ENCODE data around the gene CNPY3.

Gene CNPY3

DNA sequence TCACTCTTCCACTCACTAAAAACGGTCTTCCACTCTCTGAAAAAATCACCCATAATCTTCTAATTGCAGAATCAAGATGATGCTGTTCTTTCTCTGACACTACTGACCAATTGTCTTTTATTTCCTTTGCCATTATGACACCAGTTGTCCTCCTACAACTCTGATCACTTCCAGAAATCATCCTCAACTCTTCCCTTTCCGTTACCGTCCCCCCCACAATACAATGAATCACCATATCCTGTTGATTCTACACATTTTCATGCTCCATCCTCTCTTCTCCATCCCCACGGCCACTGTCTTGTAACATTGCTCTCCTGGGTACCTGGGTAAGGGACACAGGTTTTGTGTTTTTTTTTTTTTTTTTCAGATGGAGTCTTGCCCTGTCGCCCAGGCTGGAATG is 52.6 kb downstream of the CNPY3 start:
- DNase-seq (ENCODE audit: low read depth, low spot score), result no peak

DNA sequence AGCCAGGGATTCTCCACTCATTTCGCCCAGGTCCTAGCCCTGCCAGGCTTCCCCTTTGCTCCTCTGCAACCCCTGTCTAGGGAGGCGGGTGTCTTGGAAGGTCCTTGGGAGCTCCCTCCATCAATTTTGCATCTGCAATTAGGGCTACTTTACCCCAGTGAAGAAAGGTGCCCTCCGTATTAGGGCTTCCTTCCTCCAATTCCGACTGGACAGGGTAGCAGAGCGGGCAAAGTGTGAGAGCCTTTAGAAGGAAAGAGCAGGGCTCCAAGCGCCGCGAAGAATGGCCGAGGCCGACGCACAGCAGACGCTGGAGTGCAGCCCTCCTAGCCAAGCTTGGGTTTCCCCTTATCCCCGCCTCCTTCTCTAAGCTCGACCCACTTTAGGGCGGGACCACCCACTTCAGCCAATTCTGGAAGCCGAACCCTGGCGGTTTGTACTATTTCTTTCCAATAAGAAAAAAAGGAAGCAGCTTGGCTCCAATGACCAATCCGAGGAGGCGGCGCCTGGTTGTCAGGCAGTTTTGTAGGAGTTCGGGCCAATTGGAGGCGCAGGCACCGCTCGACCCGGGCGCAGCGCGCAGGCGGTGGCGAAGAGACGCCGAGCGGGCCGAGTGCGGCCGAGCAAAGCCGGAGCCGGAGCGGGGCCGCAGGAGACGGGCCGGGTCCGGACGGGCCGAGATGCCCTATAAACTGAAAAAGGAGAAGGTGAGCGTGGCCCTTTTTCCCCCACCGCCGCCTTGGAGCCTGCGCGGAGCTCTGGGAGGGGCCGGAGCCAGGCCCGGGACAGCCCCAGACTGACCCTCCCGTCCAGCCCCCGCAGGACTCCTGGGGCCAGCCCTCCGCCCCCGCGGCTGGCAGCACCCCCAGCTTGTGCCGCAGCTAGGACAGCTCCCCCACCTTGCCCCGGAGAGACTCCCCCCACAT is 55.0 kb downstream of the CNPY3 start, which contains the start of gene PPP2R5D:
PPP2R5D (plus strand) TSS at position 570 of the 923 bp plus-strand sequence; CDS start at position 678, 108 bp downstream.
- DNase-seq (ENCODE audit: low read depth, low spot score), result peak; percentile 93

DNA sequence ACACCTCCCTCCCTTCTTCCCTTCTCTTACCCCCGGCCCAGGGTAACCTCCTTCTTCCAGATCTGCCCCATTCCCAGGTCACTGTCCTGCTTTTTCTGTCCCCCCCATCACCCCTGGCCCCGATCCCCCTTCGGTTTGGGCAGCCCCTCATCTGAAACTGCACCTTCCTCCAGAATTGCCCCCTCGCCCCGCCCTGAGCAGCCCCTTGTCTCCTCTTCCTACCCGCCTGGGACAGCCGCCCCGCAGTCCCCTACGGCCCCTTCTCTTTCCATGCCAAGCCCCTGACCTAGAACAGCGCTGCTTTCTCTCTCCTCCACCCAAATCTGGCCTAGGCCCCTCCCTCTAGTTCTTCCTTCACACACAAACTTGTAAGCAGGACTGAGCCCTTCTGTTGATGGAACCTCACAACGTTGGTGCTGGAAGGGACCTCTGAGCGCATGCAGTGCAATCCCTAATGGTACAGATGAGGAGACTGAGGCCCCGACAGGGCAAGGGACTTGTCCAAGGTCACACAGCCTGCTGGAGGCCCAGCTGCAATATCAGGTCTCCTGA is 55.7 kb downstream of the CNPY3 start:
- no peak for DNase-seq (ENCODE audit: low read depth, low spot score)

DNA sequence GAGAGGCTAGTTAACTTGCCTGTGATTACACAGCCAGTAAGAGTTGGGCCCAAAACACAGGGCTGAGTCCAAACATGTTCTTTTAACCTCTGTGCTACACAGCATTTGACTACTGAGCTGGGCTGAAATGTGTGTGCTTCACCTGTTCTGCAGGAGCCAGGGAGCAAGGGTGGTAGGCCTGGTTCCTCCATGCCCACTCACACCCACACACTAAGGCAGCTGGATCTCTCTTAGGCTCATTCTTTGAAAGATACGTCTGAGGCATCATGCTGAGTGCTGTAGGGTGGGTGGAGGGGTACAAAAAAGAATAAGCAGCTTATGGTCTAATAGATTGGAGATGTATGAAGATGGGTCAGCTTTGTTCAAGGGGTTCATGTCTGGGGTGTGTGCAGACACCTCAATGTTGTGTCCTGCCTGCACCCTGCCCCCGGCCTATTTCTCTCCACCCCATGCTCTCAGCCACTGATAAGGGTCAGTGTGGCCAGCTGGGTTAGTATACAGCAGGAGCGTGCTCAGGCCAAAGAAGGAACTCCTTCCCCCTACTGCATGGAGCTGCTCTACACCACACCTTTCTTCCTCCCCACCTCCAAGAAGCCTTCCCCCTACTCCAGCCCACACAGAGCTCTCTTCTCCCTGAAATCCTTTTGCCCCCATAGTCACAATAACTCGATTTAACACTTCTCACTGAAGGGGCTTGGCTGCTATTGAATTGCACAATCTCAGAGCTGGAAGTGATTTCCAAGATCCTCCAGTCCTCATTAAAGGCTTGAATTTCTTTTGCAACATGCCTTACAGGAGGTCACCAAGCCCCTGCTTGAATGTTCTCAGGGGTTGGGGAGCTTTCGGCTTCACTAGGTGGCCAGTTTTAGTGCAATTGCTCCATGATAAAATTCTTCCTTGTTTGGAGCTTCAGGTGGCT is 58.5 kb downstream of the CNPY3 start:
- no peak for DNase-seq (ENCODE audit: low read depth, low spot score)

DNA sequence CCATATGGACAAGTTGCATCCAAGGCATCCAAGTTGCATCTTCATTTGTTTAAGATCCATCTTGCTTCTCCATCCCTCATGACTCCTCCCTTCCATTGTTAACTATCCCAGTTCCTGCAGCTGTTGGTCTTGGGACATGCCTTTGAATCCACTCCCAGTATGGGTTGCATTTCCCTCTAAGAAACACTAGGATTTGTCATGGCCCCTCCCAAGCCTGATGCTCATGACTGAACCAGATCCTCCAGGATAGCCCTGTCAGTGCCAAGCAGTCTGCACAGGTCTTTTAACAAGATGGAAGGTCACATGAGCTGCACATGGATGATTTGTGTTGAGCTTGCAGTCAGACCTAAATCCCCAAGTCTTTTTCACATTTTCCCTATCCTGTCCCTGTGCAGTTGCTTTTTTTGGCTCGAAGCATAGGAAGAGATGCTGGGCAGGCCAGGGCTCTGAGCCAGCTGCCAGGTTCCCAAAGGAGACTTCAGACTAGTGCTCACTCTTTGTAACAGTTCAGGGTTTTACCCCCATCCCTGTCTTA is 59.3 kb downstream of the CNPY3 start:
- no peak for DNase-seq (ENCODE audit: low read depth, low spot score)

All from brain pericyte (primary cell).